ENCODE measurements around the gene KCNT2.

- TF ChIP-seq EZH2 (IDR thresholded peaks at IDR 0.05; ENCODE audit: insufficient read depth, low read length), result no peak
- no peak for TF ChIP-seq CTCF (IDR thresholded peaks at IDR 0.05; ENCODE audit: insufficient read depth, low read depth, low read length)
Observed at GRCh38 chr1:196255762-196256161, 352.5 kb downstream of the KCNT2 start.
